Measurements from ENCODE around the gene RAB18. TPM values are rescaled to one million over a fixed set of nuclear protein-coding genes. Genes with fewer than 3 reads are reported as not detected.

RAB18 gene
- 67.0 and 68.6 TPM in 2 replicates for total RNA-seq

GRCh38 chr10:27504007-27504807 is at the start of gene RAB18:
Gene RAB18 (plus strand): TSS chr10:27504304. CDS start chr10:27504370, 66 bp downstream.
- intact Hi-C loops (cut with micrococcal nuclease): loop anchor here (1.0 to 10.0 kb wide), 11 partner anchors 9 to 1059 kb away; partner anchors contain the start of genes ABI1, ANKRD26, MASTL and MPP7

GRCh38 chr10:27454837-27455236 is 49.3 kb upstream of the RAB18 start:
- intact Hi-C loops (cut with micrococcal nuclease): no loop called here

GRCh38 chr10:27457261-27457945 is 46.7 kb upstream of the RAB18 start:
- intact Hi-C loops (cut with micrococcal nuclease): no loop called here

GRCh38 chr10:27457966-27458365 is 46.1 kb upstream of the RAB18 start:
- intact Hi-C loops (cut with micrococcal nuclease): no loop called here

GRCh38 chr10:27461312-27461711 is 42.8 kb upstream of the RAB18 start:
- intact Hi-C loops (cut with micrococcal nuclease): no loop called here

GRCh38 chr10:27463961-27464360 is 40.1 kb upstream of the RAB18 start:
- intact Hi-C loops (cut with micrococcal nuclease): no loop called here

- intact Hi-C loops (cut with micrococcal nuclease): loop anchor here (1.0 kb wide), 1 partner anchor 39 kb away; the partner anchor contains the start of gene RAB18
Observed at GRCh38 chr10:27464993-27465392, 39.1 kb upstream of the RAB18 start.

GRCh38 chr10:27465596-27465995 is 38.5 kb upstream of the RAB18 start:
- intact Hi-C loops (cut with micrococcal nuclease): loop anchor here (1.0 kb wide), 1 partner anchor 39 kb away; the partner anchor contains the start of gene RAB18

- intact Hi-C loops (cut with micrococcal nuclease): no loop called here
Observed at GRCh38 chr10:27470885-27471284, 33.2 kb upstream of the RAB18 start.

GRCh38 chr10:27474741-27475140 is 29.4 kb upstream of the RAB18 start:
- intact Hi-C loops (cut with micrococcal nuclease): no loop called here

GRCh38 chr10:27479016-27479415 is 25.1 kb upstream of the RAB18 start:
- intact Hi-C loops (cut with micrococcal nuclease): no loop called here

GRCh38 chr10:27481486-27481885 is 22.6 kb upstream of the RAB18 start:
- intact Hi-C loops (cut with micrococcal nuclease): no loop called here

- intact Hi-C loops (cut with micrococcal nuclease): no loop called here
Observed at GRCh38 chr10:27482984-27483956, 20.8 kb upstream of the RAB18 start.

GRCh38 chr10:27485368-27485767 is 18.7 kb upstream of the RAB18 start:
- intact Hi-C loops (cut with micrococcal nuclease): no loop called here

- intact Hi-C loops (cut with micrococcal nuclease): no loop called here
Observed at GRCh38 chr10:27485986-27486385, 18.1 kb upstream of the RAB18 start.

GRCh38 chr10:27490807-27491206 is 13.3 kb upstream of the RAB18 start:
- intact Hi-C loops (cut with micrococcal nuclease): no loop called here

GRCh38 chr10:27494116-27494805 is 9.8 kb upstream of the RAB18 start:
- intact Hi-C loops (cut with micrococcal nuclease): no loop called here

GRCh38 chr10:27496137-27496536 is 8.0 kb upstream of the RAB18 start:
- intact Hi-C loops (cut with micrococcal nuclease): no loop called here

- intact Hi-C loops (cut with micrococcal nuclease): loop anchor here (5.0 to 10.0 kb wide), 3 partner anchors 395 to 1055 kb away; partner anchors contain the start of genes ANKRD26 and WAC
Observed at GRCh38 chr10:27500096-27500495, 4.0 kb upstream of the RAB18 start.

GRCh38 chr10:27500886-27501285 is 3.2 kb upstream of the RAB18 start:
- intact Hi-C loops (cut with micrococcal nuclease): loop anchor here (5.0 to 10.0 kb wide), 3 partner anchors 396 to 1056 kb away; partner anchors contain the start of genes ANKRD26 and WAC
